GM19324 (cell line): Measurements from ENCODE around the gene GDI1.

Experiments
- ATAC-seq: cut with Tn5 transposase; IDR thresholded peaks from one replicate; pipeline ENCODE4 v1.9.1; 2021; ENCODE audit warnings: mild to moderate bottlenecking, moderate library complexity; ENCODE audit not compliant: unreplicated experiment, low FRiP score

The GDI1 gene

GRCh38 chrX:154408659-154409221, 28.2 kb upstream of the GDI1 start:
- no peak for ATAC-seq

- ATAC-seq: no peak
These were observed 27.6 kb upstream of the GDI1 start, which contains the start of gene DNASE1L1 for GRCh38 chrX:154409222-154409871. TSS of gene DNASE1L1 (minus strand) at chrX:154409254. CDS start at chrX:154405568, 3,686 bp downstream.

GRCh38 chrX:154411981-154412340, 25.0 kb upstream of the GDI1 start:
- ATAC-seq: peak; percentile 66

- ATAC-seq: no peak
These were observed 24.5 kb upstream of the GDI1 start for GRCh38 chrX:154412468-154412867.

GRCh38 chrX:154413142-154413541, 23.8 kb upstream of the GDI1 start:
- no peak for ATAC-seq

GRCh38 chrX:154417157-154417556, 19.8 kb upstream of the GDI1 start:
- ATAC-seq: no peak

GRCh38 chrX:154419189-154419588, 17.8 kb upstream of the GDI1 start:
- ATAC-seq: no peak

GRCh38 chrX:154419688-154420401, 17.1 kb upstream of the GDI1 start:
- ATAC-seq: no peak

GRCh38 chrX:154420402-154420756, 16.6 kb upstream of the GDI1 start:
- no peak for ATAC-seq

- no peak for ATAC-seq
These were observed 9.8 kb upstream of the GDI1 start for GRCh38 chrX:154426916-154427770.

GRCh38 chrX:154428176-154429171, 8.5 kb upstream of the GDI1 start, which contains the start of gene ATP6AP1:
TSS of gene ATP6AP1 (plus strand) at chrX:154428677. CDS start at chrX:154428693, 16 bp downstream.
- ATAC-seq: peak; percentile 88

GRCh38 chrX:154429711-154430110, 7.2 kb upstream of the GDI1 start:
- no peak for ATAC-seq

GRCh38 chrX:154430479-154430878, 6.5 kb upstream of the GDI1 start:
- no peak for ATAC-seq

GRCh38 chrX:154430916-154431315, 6.0 kb upstream of the GDI1 start:
- ATAC-seq: no peak

- no peak for ATAC-seq
These were observed 5.6 kb upstream of the GDI1 start for GRCh38 chrX:154431341-154431740.

- ATAC-seq: no peak
These were observed 4.7 kb upstream of the GDI1 start for GRCh38 chrX:154432210-154432609.

GRCh38 chrX:154433605-154434004, 3.3 kb upstream of the GDI1 start:
- no peak for ATAC-seq

- no peak for ATAC-seq
These were observed 2.4 kb upstream of the GDI1 start for GRCh38 chrX:154434394-154435168.

- ATAC-seq: no peak
These were observed 1.7 kb upstream of the GDI1 start for GRCh38 chrX:154435171-154435733.
